LNCaP clone FGC (cell line): ENCODE results near the gene FBXW7.

Experiments
- DNase-seq: peaks from one replicate; pipeline ENCODE4 v3.0.0-alpha.2; 2011; ENCODE audit warnings: low read depth
- H3K4me3 ChIP-seq: 2 replicates; pipeline ENCODE4 v1.5.1; 2011; ENCODE audit warnings: mild to moderate bottlenecking, low read depth, low read length, control low read depth
- CTCF ChIP-seq: IDR thresholded peaks from 2 replicates; pipeline ENCODE4 v1.5.1; 2012; ENCODE audit warnings: mild to moderate bottlenecking; ENCODE audit not compliant: control insufficient read depth, insufficient read depth; ENCODE audit errors: extremely low read depth

Gene FBXW7

GRCh38 chr4:152310257-152310656, 225.6 kb downstream of the FBXW7 start:
- DNase-seq, result no peak
- H3K4me3 ChIP-seq, result no peak overlapping the region
- TF ChIP-seq CTCF, result no peak

DNA sequence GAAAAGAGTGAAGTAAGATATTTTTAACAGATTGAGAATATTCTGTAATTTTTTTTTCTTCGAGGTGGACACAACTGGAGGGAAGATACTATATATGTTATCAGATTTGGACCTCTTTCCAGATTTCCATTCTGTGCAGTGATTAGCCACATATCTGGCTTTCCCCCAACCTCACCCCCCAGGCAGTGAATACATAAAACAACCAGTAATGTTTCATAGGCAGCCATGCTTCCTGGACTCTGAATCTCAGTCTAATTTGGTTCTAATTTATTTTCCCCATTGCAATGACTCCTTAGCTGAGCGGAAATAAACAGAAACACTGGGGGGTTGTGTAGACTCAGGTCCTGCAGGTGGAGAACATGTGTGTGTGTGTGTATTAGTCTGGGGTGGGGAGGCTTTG, 226.5 kb downstream of the FBXW7 start:
- peak overlapping the region; percentile 13; the same call in 1 of the 2 replicates for H3K4me3 ChIP-seq
- no peak for DNase-seq
- no peak for TF ChIP-seq CTCF

DNA sequence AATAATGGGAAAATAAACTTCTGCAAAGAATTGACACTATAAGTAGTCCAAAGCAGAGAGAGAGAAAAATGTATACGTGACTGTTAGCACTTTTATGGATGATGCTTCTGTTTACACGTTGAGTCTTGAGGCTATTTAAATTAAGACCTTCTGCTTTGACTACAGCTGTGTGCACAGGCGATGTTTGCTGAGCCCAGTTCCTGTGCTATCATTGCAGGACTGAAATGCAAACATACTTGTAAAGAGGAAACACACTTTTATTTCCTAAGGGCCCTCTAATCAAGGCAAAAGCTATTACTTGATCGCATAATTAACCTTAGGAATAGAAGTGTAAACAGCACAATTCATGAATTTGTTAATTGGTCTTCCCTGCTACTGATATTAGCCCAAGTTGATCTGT, 226.9 kb downstream of the FBXW7 start:
- DNase-seq, result peak; percentile 80
- no peak for TF ChIP-seq CTCF
- peak overlapping the region; percentile 13; the same call in 1 of the 2 replicates for H3K4me3 ChIP-seq

GRCh38 chr4:152307669-152308068, 228.2 kb downstream of the FBXW7 start:
- no peak for TF ChIP-seq CTCF
- DNase-seq, result no peak
- no peak overlapping the region for H3K4me3 ChIP-seq

DNA sequence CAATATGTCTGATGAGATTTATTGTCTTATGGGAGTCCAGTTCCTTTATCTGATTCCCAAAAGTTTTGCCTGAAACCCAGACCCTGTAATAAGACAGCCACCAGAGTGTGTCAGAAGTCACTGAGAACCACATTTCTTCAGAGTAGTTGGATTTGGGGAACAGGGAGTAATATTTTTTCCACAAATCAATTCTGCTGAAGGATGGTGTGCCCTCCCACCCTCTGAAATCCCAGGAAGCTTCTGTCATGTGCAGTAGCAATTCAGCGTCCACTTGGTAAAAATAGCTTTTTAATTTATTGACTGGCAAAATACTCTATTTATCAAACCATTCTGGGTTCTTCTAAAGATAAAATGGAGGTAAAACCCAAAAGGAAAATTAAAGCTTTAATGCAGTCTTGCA, 229.4 kb downstream of the FBXW7 start:
- no peak overlapping the region for H3K4me3 ChIP-seq
- no peak for DNase-seq
- no peak for TF ChIP-seq CTCF

GRCh38 chr4:152304220-152304619, 231.7 kb downstream of the FBXW7 start:
- no peak overlapping the region for H3K4me3 ChIP-seq
- no peak for DNase-seq
- no peak for TF ChIP-seq CTCF

DNA sequence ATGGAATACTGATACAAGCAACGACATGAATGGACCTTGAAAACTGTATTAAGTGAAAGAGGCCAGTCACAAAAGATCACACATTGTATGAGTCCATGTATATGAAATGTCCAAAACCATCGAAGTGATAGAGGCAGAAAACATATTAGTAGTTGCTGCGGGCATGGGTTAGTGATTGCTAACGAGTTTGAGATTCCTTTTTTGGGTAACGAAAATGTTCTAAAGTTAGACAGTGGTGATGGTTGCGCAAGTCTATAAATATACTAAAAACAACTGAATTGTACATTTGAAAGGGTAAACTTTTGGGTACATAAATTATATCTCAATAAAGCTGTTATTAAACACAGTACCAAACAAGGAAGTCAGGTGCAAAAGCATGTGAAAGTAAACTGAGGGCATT, 234.5 kb downstream of the FBXW7 start:
- no peak overlapping the region for H3K4me3 ChIP-seq
- TF ChIP-seq CTCF, result no peak
- no peak for DNase-seq
